ENCODE measurements around the gene MCRIP2. TPM values are rescaled to one million over a fixed set of nuclear protein-coding genes. Genes with fewer than 3 reads are reported as not detected.

MCRIP2 gene
- total RNA-seq, 1 donor: 16.0 TPM

- peak; percentile 92 for DNase-seq (ENCODE audit: low read depth)
- H3K4me3 ChIP-seq (ENCODE audit: low read depth, low read length): peak overlapping the region; percentile 87
- TF ChIP-seq CTCF (IDR thresholded peaks at IDR 0.05; ENCODE audit: insufficient read depth, low read depth, low read length): no peak
Measured at GRCh38 chr16:637081-638018, 4.3 kb upstream of the MCRIP2 start.

- no peak overlapping the region for H3K4me3 ChIP-seq (ENCODE audit: low read depth, low read length)
- no peak for TF ChIP-seq CTCF (IDR thresholded peaks at IDR 0.05; ENCODE audit: insufficient read depth, low read depth, low read length)
- DNase-seq (ENCODE audit: low read depth): no peak
Measured at GRCh38 chr16:638034-638543, 3.5 kb upstream of the MCRIP2 start.

- no peak for TF ChIP-seq CTCF (IDR thresholded peaks at IDR 0.05; ENCODE audit: insufficient read depth, low read depth, low read length)
- H3K4me3 ChIP-seq (ENCODE audit: low read depth, low read length): no peak overlapping the region
- DNase-seq (ENCODE audit: low read depth): no peak
Measured at GRCh38 chr16:638836-639235, 2.8 kb upstream of the MCRIP2 start.

- DNase-seq (ENCODE audit: low read depth): no peak
- no peak for TF ChIP-seq CTCF (IDR thresholded peaks at IDR 0.05; ENCODE audit: insufficient read depth, low read depth, low read length)
Measured at GRCh38 chr16:640614-641013, 1.0 kb upstream of the MCRIP2 start.

GRCh38 chr16:642189-643049 is 791 bp downstream of the MCRIP2 start:
- DNase-seq (ENCODE audit: low read depth): no peak
- no peak for TF ChIP-seq CTCF (IDR thresholded peaks at IDR 0.05; ENCODE audit: insufficient read depth, low read depth, low read length)
- H3K4me3 ChIP-seq (ENCODE audit: low read depth, low read length): peak overlapping the region; percentile 81

More at GRCh38 chr16:640614-641013, 1.0 kb upstream of the MCRIP2 start:
- H3K4me3 ChIP-seq (ENCODE audit: low read depth, low read length): peak overlapping the region; percentile 81

GRCh38 chr16:643050-643368 is 1.4 kb downstream of the MCRIP2 start:
- peak overlapping the region; percentile 81 for H3K4me3 ChIP-seq (ENCODE audit: low read depth, low read length)
- no peak for TF ChIP-seq CTCF (IDR thresholded peaks at IDR 0.05; ENCODE audit: insufficient read depth, low read depth, low read length)
- DNase-seq (ENCODE audit: low read depth): no peak

Data from fibroblast of villous mesenchyme (primary cell).